ENCODE data around the gene LTF. TPM values are rescaled to one million over a fixed set of nuclear protein-coding genes. Genes with fewer than 3 reads are reported as not detected.

Gene LTF
- total and polyA plus RNA-seq, 2 experiments from 2014 or later: 0.73 to 1.3 TPM

GRCh38 chr3:46401579-46401978 is 63.1 kb downstream of the LTF start (continued):
- TF ChIP-seq ZNF462 (CRISPR knock-in tag; IDR thresholded peaks at IDR 0.05) (no peak), EZH2phosphoT487 (IDR thresholded peaks at IDR 0.05; ENCODE audit: unreplicated experiment) (no peak)

- H3K9me2 ChIP-seq (ENCODE audit: insufficient read depth): no peaks in the 10 kb centered on the region
- ATAC-seq (no peak), DNase-seq (ENCODE audit: low spot score) (no peak)
- H3K4me1 ChIP-seq (ENCODE audit: insufficient read depth): no peaks in the 10 kb centered on the region
- Mint-ChIP-seq H3K36me3 (ENCODE audit: low read depth) (no peaks in the 10 kb centered on the region), H3K27me3 (ENCODE audit: insufficient read depth, low read depth, poor library complexity) (peaks cover 2% of the 10 kb centered on the region), H3K4me3 (no peak overlapping the region), H3K27ac (no peak overlapping the region), H3K9me3 (no peaks in the 10 kb centered on the region), H3K4me1 (no peaks in the 10 kb centered on the region)
- H4K20me1 ChIP-seq (replicated peaks; ENCODE audit: insufficient read depth): no peaks in the 10 kb centered on the region
- H3K27ac ChIP-seq (ENCODE audit: low read depth): no peak overlapping the region
- H3K4me2 ChIP-seq: no peak overlapping the region
- no peak overlapping the region for H2AFZ ChIP-seq
- H3K27me3 ChIP-seq (ENCODE audit: insufficient read depth): no peaks in the 10 kb centered on the region
- H3K36me3 ChIP-seq (ENCODE audit: insufficient read depth): no peaks in the 10 kb centered on the region
- H3K79me2 ChIP-seq (replicated peaks; ENCODE audit: insufficient read depth): no peaks in the 10 kb centered on the region
- no peak overlapping the region for H3K4me3 ChIP-seq
- H3F3A ChIP-seq (replicated peaks; ENCODE audit: low read depth): no peaks in the 10 kb centered on the region
- no peak for TF ChIP-seq ETS1 (IDR thresholded peaks at IDR 0.05)
- no peak for TF ChIP-seq ZNF331 (CRISPR knock-in tag; IDR thresholded peaks at IDR 0.05; ENCODE audit: low read depth)
- TF ChIP-seq REST (IDR thresholded peaks at IDR 0.05; ENCODE audit: unreplicated experiment): no peak
Observed at GRCh38 chr3:46400846-46401245, 63.9 kb downstream of the LTF start.
